ENCODE data around the gene PRODH2. TPM values are rescaled to one million over a fixed set of nuclear protein-coding genes. Genes with fewer than 3 reads are reported as not detected.

The PRODH2 gene
- total RNA-seq, 1 experiment from 2014 or later: not detected

DNA sequence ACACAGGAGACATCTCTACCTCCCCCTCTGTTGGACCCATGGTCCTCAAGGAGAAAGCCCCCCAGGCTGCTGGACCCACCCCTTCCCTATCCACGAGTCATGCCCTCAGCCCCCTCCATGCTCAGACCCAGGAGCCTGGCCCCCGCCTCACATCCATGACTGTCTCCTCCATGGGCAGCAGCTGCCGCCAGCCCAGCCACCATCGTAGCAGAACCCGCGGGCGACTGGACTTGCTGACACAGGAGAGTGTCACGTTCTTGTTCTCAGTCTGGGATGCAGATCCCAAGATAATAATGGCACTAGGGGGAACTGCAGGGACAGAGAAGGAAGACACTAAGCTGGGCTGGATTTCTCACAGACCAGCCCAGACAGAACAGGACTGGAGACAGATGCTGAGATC, 35.8 kb upstream of the PRODH2 start:
- Histone ChIP-seq H3K9me3 (ENCODE audit: low read length) (no peaks in the 10 kb centered on the region), H3K9ac (ENCODE audit: low read length) (no peak overlapping the region), H3K27me3 (ENCODE audit: low read length) (no peaks in the 10 kb centered on the region), H2AFZ (ENCODE audit: low read length) (no peak overlapping the region), H3K4me2 (ENCODE audit: low read length) (no peak overlapping the region), H3K4me1 (ENCODE audit: insufficient read depth, low read length) (no peaks in the 10 kb centered on the region), H4K20me1 (ENCODE audit: low read length) (no peaks in the 10 kb centered on the region), H3K79me2 (ENCODE audit: low read length) (no peaks in the 10 kb centered on the region), H3K9me2 (replicated peaks; ENCODE audit: low read length) (no peaks in the 10 kb centered on the region), H3K27ac (ENCODE audit: low read length) (no peak overlapping the region), H3K4me3 (ENCODE audit: low read length) (no peak overlapping the region), H3K36me3 (ENCODE audit: low read depth, low read length) (no peaks in the 10 kb centered on the region), H3F3A (ENCODE audit: low read length, unreplicated experiment) (no peaks in the 10 kb centered on the region)
- ChIA-PET CTCF (no interaction called here), POLR2A (ENCODE audit: unreplicated experiment) (no interaction called here)
- no TSS peak for BruUV-seq (replicated peaks)
- TF ChIP-seq, protein P1, sequence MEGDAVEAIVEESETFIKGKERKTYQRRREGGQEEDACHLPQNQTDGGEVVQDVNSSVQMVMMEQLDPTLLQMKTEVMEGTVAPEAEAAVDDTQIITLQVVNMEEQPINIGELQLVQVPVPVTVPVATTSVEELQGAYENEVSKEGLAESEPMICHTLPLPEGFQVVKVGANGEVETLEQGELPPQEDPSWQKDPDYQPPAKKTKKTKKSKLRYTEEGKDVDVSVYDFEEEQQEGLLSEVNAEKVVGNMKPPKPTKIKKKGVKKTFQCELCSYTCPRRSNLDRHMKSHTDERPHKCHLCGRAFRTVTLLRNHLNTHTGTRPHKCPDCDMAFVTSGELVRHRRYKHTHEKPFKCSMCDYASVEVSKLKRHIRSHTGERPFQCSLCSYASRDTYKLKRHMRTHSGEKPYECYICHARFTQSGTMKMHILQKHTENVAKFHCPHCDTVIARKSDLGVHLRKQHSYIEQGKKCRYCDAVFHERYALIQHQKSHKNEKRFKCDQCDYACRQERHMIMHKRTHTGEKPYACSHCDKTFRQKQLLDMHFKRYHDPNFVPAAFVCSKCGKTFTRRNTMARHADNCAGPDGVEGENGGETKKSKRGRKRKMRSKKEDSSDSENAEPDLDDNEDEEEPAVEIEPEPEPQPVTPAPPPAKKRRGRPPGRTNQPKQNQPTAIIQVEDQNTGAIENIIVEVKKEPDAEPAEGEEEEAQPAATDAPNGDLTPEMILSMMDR (conservative IDR thresholded peaks at IDR 0.05; ENCODE audit: low read depth, low read length): no peak
- no peak for TF ChIP-seq EZH2phosphoT487 (IDR thresholded peaks at IDR 0.05; ENCODE audit: borderline replicate concordance, low read length)
- TF ChIP-seq EZH2 (IDR thresholded peaks at IDR 0.05; ENCODE audit: low read length, unreplicated experiment): no peak
- no peak for DNase-seq
- intact Hi-C loops (cut with micrococcal nuclease): no loop called here
- ATAC-seq: no peak

DNA sequence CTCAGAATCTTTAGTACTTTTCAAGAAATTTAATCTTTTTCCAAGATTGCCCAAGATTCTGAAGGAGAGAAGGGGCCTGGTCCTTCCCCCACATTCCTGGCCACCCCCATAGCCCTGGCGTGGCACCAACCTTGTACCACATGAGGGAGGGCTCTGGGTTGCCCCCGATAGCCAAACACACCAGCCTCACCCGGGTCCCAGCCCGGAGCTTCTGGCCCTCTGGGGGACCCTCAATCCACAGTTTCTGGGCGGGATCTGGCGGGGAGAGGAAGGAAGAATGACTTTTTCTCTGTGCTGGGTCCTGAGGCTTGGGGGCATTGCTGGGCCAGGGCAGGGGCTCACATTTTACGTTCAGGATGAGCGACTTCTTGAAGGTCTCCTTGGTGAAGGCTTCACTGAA, 35.3 kb upstream of the PRODH2 start:
- no peak for ATAC-seq
- H3K4me3 ChIP-seq (ENCODE audit: low read length): no peak overlapping the region
- H2AFZ ChIP-seq (ENCODE audit: low read length): no peak overlapping the region
- H3F3A ChIP-seq (ENCODE audit: low read length, unreplicated experiment): no peaks in the 10 kb centered on the region
- ChIA-PET POLR2A (ENCODE audit: unreplicated experiment) (no interaction called here), CTCF (no interaction called here)
- no peaks in the 10 kb centered on the region for H3K79me2 ChIP-seq (ENCODE audit: low read length)
- H3K9me2 ChIP-seq (replicated peaks; ENCODE audit: low read length): no peaks in the 10 kb centered on the region
- DNase-seq: no peak
- no peak overlapping the region for H3K4me2 ChIP-seq (ENCODE audit: low read length)
- no peaks in the 10 kb centered on the region for H3K36me3 ChIP-seq (ENCODE audit: low read depth, low read length)
- H3K4me1 ChIP-seq (ENCODE audit: insufficient read depth, low read length): no peaks in the 10 kb centered on the region
- no peaks in the 10 kb centered on the region for H3K9me3 ChIP-seq (ENCODE audit: low read length)
- H3K9ac ChIP-seq (ENCODE audit: low read length): no peak overlapping the region
- TF ChIP-seq EZH2phosphoT487 (IDR thresholded peaks at IDR 0.05; ENCODE audit: borderline replicate concordance, low read length) (no peak), EZH2 (IDR thresholded peaks at IDR 0.05; ENCODE audit: low read length, unreplicated experiment) (no peak)
- TF ChIP-seq, protein P1 (conservative IDR thresholded peaks at IDR 0.05; ENCODE audit: low read depth, low read length): no peak
- intact Hi-C loops (cut with micrococcal nuclease): no loop called here
- no TSS peak for BruUV-seq (replicated peaks)
- no peak overlapping the region for H3K27ac ChIP-seq (ENCODE audit: low read length)
- H3K27me3 ChIP-seq (ENCODE audit: low read length): no peaks in the 10 kb centered on the region
- no peaks in the 10 kb centered on the region for H4K20me1 ChIP-seq (ENCODE audit: low read length)

DNA sequence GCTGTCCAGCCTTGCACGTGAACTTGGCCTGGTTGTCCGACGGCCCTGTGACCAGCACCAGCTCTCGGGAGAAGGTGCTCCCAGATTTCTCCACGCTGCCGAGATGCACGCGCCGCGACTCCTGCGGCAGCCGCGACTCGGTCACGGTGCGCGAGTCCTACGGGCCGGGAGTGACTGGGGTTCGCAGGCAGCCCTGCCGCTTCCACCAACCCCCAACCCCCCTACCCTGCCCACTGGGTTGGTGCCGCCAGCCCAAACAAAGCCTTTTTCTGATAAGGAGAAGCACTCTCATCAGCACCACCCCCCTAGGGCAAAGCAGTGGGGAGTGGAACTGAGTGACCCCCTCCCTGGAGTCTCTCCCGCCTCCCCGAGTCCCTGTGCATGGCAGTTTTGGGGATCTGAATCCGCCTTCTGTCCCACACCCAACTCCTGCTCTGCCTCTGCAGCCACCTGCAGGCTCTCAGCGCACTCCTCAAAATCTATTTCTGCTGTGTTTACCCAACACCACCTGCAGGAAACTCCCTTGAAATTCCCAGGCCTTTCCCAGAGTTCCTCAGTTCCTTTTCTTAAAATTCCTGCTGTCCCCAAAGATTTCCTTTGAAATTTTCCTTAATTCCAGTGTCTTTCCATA, 33.5 kb upstream of the PRODH2 start:
- no peaks in the 10 kb centered on the region for H3K36me3 ChIP-seq (ENCODE audit: low read depth, low read length)
- CTCF ChIA-PET: no interaction called here
- no peaks in the 10 kb centered on the region for H3K9me3 ChIP-seq (ENCODE audit: low read length)
- peak overlapping the region; percentile 72 for H2AFZ ChIP-seq (ENCODE audit: low read length)
- H3K27me3 ChIP-seq (ENCODE audit: low read length): no peaks in the 10 kb centered on the region
- H3K9me2 ChIP-seq (replicated peaks; ENCODE audit: low read length): no peaks in the 10 kb centered on the region
- no peak overlapping the region for H3K9ac ChIP-seq (ENCODE audit: low read length)
- BruUV-seq (replicated peaks): no TSS peak
- peak overlapping the region; percentile 79 for H3K4me2 ChIP-seq (ENCODE audit: low read length)
- no peak for TF ChIP-seq EZH2phosphoT487 (IDR thresholded peaks at IDR 0.05; ENCODE audit: borderline replicate concordance, low read length)
- TF ChIP-seq, protein P1 (conservative IDR thresholded peaks at IDR 0.05; ENCODE audit: low read depth, low read length): 0 out of 2 replicates have a peak, but pooled peaks have one; percentile 9
- H3K4me3 ChIP-seq (ENCODE audit: low read length): peak overlapping the region; percentile 52
- ATAC-seq: peak; percentile 84
- no peaks in the 10 kb centered on the region for H3K79me2 ChIP-seq (ENCODE audit: low read length)
- no peaks in the 10 kb centered on the region for H3F3A ChIP-seq (ENCODE audit: low read length, unreplicated experiment)
- H3K4me1 ChIP-seq (ENCODE audit: insufficient read depth, low read length): no peaks in the 10 kb centered on the region
- intact Hi-C loops (cut with micrococcal nuclease): no loop called here
- POLR2A ChIA-PET (ENCODE audit: unreplicated experiment): interaction anchor here (0.6 kb wide), 1 partner anchor 324 kb away, joined by 4 read pairs; no protein-coding TSS in a partner anchor
- H4K20me1 ChIP-seq (ENCODE audit: low read length): no peaks in the 10 kb centered on the region
- peak; percentile 37 for DNase-seq
- H3K27ac ChIP-seq (ENCODE audit: low read length): no peak overlapping the region

All from PC-3 (cell line).